Liver (tissue), 9 donors: ENCODE results near the gene NEB. TPM values are rescaled to one million over a fixed set of nuclear protein-coding genes. Genes with fewer than 3 reads are reported as not detected.

ENCODE experiments used
- DNase-seq: peaks from one replicate; pipeline ENCODE4 v3.0.0-alpha.2; 2017; ENCODE audit warnings: low spot score
- H3K27ac ChIP-seq, 2 donors: one replicate each; pipeline ENCODE4 v1.7.0; 2013; ENCODE audit warnings: inconsistent platforms in 2 of 2, low read length in 2 of 2, control low read depth in 1 of 2, low read depth in 1 of 2, mild to moderate bottlenecking in 1 of 2
- H3K27me3 ChIP-seq, 4 donors: one replicate each; pipeline versions ENCODE4 v1.6.1 to v1.7.0; 2013; ENCODE audit warnings: low read length in 3 of 4, inconsistent platforms in 1 of 4, mild to moderate bottlenecking in 1 of 4, moderate library complexity in 1 of 4; ENCODE audit not compliant: control insufficient read depth in 4 of 4, insufficient read depth in 4 of 4
- H3K36me3 ChIP-seq, 4 donors: one replicate each; pipeline versions ENCODE4 v1.6.1 to v1.7.0; 2013; ENCODE audit warnings: low read length in 3 of 4, mild to moderate bottlenecking in 3 of 4, low read depth in 1 of 4, moderate library complexity in 1 of 4; ENCODE audit not compliant: control insufficient read depth in 4 of 4, insufficient read depth in 3 of 4
- H3K4me1 ChIP-seq, 4 donors: one replicate each; pipeline versions ENCODE4 v1.6.1 to v1.7.0; 2013; ENCODE audit warnings: low read length in 3 of 4, mild to moderate bottlenecking in 3 of 4, moderate library complexity in 1 of 4; ENCODE audit not compliant: control insufficient read depth in 4 of 4, insufficient read depth in 4 of 4
- H3K4me3 ChIP-seq, 3 donors: one replicate each; pipeline versions ENCODE4 v1.6.1 to v1.7.0; 2013; ENCODE audit warnings: low read length in 3 of 3, control low read depth in 1 of 3, low read depth in 1 of 3, mild to moderate bottlenecking in 1 of 3
- H3K9ac ChIP-seq, 2 donors: one replicate each; pipeline ENCODE4 v1.7.0; 2013; ENCODE audit warnings: low read length in 2 of 2, mild to moderate bottlenecking in 2 of 2, moderate library complexity in 2 of 2, control low read depth in 1 of 2, low read depth in 1 of 2
- H3K9me3 ChIP-seq, 4 donors: one replicate each; pipeline versions ENCODE4 v1.6.1 to v1.7.0; 2013; ENCODE audit warnings: low read length in 3 of 4; ENCODE audit not compliant: control insufficient read depth in 4 of 4
- EGR1 ChIP-seq, 2 donors: IDR thresholded peaks; 2 replicates each; pipeline ENCODE4 v1.6.1; 2016 to 2018; ENCODE audit warnings: antibody characterized with exemption in 2 of 2, low read depth in 2 of 2
- FOXA2 ChIP-seq: IDR thresholded peaks from 2 replicates; pipeline ENCODE4 v1.6.1; 2016; ENCODE audit warnings: antibody characterized with exemption
- HNF4A ChIP-seq, 2 donors: conservative IDR thresholded peaks; 2 replicates each; pipeline ENCODE4 v1.6.1; 2016; ENCODE audit warnings: antibody characterized with exemption in 2 of 2, mild to moderate bottlenecking in 2 of 2
- HNF4G ChIP-seq: IDR thresholded peaks from 2 replicates; pipeline ENCODE4 v1.6.1; 2016; ENCODE audit warnings: antibody characterized with exemption
- JUND ChIP-seq, 2 donors: IDR thresholded peaks; 2 replicates each; pipeline ENCODE4 v1.6.1; 2016; ENCODE audit warnings: antibody characterized with exemption in 2 of 2
- RAD21 ChIP-seq, 2 donors: IDR thresholded peaks; 2 replicates each; pipeline ENCODE4 v1.6.1; 2016; ENCODE audit warnings: antibody characterized with exemption in 2 of 2, mild to moderate bottlenecking in 2 of 2
- RXRA ChIP-seq, 2 donors: IDR thresholded peaks; 2 replicates each; pipeline ENCODE4 v1.6.1; 2017 to 2018; ENCODE audit warnings: antibody characterized with exemption in 2 of 2, mild to moderate bottlenecking in 1 of 2
- SP1 ChIP-seq: IDR thresholded peaks from 2 replicates; pipeline ENCODE4 v1.6.1; 2018; ENCODE audit warnings: antibody characterized with exemption, mild to moderate bottlenecking
- YY1 ChIP-seq: IDR thresholded peaks from 2 replicates; pipeline ENCODE4 v1.6.1; 2016; ENCODE audit warnings: antibody characterized with exemption, mild to moderate bottlenecking
- WGBS: extraction: QIAGEN DNeasy Blood & Tissue Kit; methylation state at CpG from one replicate; pipeline ENCODE4 v1.1.7; 2013; 5-methylcytosine and 5-hydroxymethylcytosine counted together
- polyA plus RNA-seq, 2 donors: library from polyadenylated mRNA; stranded (reverse) in 1 of 2; unstranded in 1 of 2; fragments of 200-250 nt in 1 of 2; fragments of >200 nt in 1 of 2; fragmentation: Nextera tagmentation in 1 of 2; extraction: Ambion mirVana in 1 of 2; gene quantifications; one replicate each; pipeline versions ENCODE4 v1.2.1 to v1.2.3, GENCODE V29; 2013 to 2015
- total RNA-seq, 2 donors: library from RNA; depleted of rRNA; stranded (reverse); fragments of >200 nt; gene quantifications; one replicate each; pipeline ENCODE4 v1.2.3, GENCODE V29; 2014
- TF ChIP-seq, protein P1 (sequence below): IDR thresholded peaks from 2 replicates; pipeline ENCODE4 v1.6.1; 2016; ENCODE audit warnings: antibody characterized with exemption
- TF ChIP-seq, protein P2 (sequence below): IDR thresholded peaks from 2 replicates; pipeline ENCODE4 v1.6.1; 2016; ENCODE audit warnings: antibody characterized with exemption
- TF ChIP-seq, protein P3 (sequence below): IDR thresholded peaks from 2 replicates; pipeline ENCODE4 v1.6.1; 2016; ENCODE audit warnings: antibody characterized with exemption
- TF ChIP-seq, protein P4 (sequence below): IDR thresholded peaks from 2 replicates; pipeline ENCODE4 v1.6.1; 2016; ENCODE audit warnings: antibody characterized with exemption, mild to moderate bottlenecking
- donor health status: healthy.
- donor health status: healthy.
- donor health status: healthy.
- donor health status: healthy.
- donor health status: healthy.

The NEB gene
- total and polyA plus RNA-seq, 4 donors = 0.28 to 6.4 (median 2.7) TPM

DNA sequence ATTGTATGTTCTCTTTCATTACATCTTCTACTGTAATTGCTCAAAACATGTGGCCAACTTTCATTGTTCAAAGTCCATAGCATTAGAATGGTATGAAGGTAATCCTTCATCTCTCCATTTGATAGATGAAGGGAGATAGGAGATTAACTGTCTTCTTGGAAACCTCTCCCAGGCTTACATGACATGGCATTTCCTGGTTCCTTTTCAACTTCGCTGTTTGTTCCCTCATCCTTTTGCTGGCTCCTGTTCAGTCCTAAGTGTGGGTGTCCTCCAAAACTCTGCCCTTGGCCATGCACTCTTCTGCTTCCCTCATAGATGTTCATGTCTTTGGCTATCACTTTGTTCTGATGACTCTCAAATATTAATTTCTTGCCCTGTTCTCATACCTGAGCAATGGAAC, 13.8 kb downstream of the NEB start:
- 81% methylated on average over 1 of the region's 1 CpG for WGBS
- no peak for DNase-seq
- Histone ChIP-seq H3K4me3 (no peak overlapping the region), H3K4me1 (no peaks in the 10 kb centered on the region), H3K27ac (no peak overlapping the region), H3K36me3 (no peaks in the 10 kb centered on the region), H3K9ac (no peak overlapping the region), H3K27me3 (no peaks in the 10 kb centered on the region), H3K9me3 (no peaks in the 10 kb centered on the region)
- TF ChIP-seq, protein P1, sequence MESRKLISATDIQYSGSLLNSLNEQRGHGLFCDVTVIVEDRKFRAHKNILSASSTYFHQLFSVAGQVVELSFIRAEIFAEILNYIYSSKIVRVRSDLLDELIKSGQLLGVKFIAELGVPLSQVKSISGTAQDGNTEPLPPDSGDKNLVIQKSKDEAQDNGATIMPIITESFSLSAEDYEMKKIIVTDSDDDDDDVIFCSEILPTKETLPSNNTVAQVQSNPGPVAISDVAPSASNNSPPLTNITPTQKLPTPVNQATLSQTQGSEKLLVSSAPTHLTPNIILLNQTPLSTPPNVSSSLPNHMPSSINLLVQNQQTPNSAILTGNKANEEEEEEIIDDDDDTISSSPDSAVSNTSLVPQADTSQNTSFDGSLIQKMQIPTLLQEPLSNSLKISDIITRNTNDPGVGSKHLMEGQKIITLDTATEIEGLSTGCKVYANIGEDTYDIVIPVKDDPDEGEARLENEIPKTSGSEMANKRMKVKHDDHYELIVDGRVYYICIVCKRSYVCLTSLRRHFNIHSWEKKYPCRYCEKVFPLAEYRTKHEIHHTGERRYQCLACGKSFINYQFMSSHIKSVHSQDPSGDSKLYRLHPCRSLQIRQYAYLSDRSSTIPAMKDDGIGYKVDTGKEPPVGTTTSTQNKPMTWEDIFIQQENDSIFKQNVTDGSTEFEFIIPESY = no peak
- TF ChIP-seq EGR1 (IDR thresholded peaks at IDR 0.05; ENCODE audit: low read depth in 2 of 2) (no peak), HNF4G (no peak), FOXA2 (no peak), RAD21 (IDR thresholded peaks at IDR 0.05) (no peak)
- TF ChIP-seq, protein P2, sequence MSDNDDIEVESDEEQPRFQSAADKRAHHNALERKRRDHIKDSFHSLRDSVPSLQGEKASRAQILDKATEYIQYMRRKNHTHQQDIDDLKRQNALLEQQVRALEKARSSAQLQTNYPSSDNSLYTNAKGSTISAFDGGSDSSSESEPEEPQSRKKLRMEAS = no peak
- TF ChIP-seq, protein P3, sequence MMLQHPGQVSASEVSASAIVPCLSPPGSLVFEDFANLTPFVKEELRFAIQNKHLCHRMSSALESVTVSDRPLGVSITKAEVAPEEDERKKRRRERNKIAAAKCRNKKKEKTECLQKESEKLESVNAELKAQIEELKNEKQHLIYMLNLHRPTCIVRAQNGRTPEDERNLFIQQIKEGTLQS = no peak
- TF ChIP-seq, protein P4, sequence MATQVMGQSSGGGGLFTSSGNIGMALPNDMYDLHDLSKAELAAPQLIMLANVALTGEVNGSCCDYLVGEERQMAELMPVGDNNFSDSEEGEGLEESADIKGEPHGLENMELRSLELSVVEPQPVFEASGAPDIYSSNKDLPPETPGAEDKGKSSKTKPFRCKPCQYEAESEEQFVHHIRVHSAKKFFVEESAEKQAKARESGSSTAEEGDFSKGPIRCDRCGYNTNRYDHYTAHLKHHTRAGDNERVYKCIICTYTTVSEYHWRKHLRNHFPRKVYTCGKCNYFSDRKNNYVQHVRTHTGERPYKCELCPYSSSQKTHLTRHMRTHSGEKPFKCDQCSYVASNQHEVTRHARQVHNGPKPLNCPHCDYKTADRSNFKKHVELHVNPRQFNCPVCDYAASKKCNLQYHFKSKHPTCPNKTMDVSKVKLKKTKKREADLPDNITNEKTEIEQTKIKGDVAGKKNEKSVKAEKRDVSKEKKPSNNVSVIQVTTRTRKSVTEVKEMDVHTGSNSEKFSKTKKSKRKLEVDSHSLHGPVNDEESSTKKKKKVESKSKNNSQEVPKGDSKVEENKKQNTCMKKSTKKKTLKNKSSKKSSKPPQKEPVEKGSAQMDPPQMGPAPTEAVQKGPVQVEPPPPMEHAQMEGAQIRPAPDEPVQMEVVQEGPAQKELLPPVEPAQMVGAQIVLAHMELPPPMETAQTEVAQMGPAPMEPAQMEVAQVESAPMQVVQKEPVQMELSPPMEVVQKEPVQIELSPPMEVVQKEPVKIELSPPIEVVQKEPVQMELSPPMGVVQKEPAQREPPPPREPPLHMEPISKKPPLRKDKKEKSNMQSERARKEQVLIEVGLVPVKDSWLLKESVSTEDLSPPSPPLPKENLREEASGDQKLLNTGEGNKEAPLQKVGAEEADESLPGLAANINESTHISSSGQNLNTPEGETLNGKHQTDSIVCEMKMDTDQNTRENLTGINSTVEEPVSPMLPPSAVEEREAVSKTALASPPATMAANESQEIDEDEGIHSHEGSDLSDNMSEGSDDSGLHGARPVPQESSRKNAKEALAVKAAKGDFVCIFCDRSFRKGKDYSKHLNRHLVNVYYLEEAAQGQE = no peak

GRCh38 chr2:151718796-151719195, 15.5 kb downstream of the NEB start:
- H3K27ac ChIP-seq = no peak overlapping the region
- no peaks in the 10 kb centered on the region for H3K36me3 ChIP-seq

More at GRCh38 chr2:151718796-151719195, 15.5 kb downstream of the NEB start:
- Histone ChIP-seq H3K27me3 (no peaks in the 10 kb centered on the region), H3K4me1 (no peaks in the 10 kb centered on the region), H3K9ac (no peak overlapping the region), H3K9me3 (no peaks in the 10 kb centered on the region), H3K4me3 (no peak overlapping the region)
- WGBS = 92% methylated on average over 4 of the region's 4 CpGs
- TF ChIP-seq YY1 (no peak), HNF4G (no peak), SP1 (no peak), EGR1 (IDR thresholded peaks at IDR 0.05; ENCODE audit: low read depth in 2 of 2) (no peak), JUND (IDR thresholded peaks at IDR 0.05) (no peak), RXRA (IDR thresholded peaks at IDR 0.05) (no peak), FOXA2 (no peak), HNF4A (conservative IDR thresholded peaks at IDR 0.05) (no peak)
- TF ChIP-seq, protein P4 = no peak
- TF ChIP-seq, protein P2 = no peak
- no peak for DNase-seq
